Measurements from ENCODE around the gene GALNT2.
A peak's percentile ranks its signal among the peaks of the same experiment; 100 is the strongest.

GALNT2 gene

DNA sequence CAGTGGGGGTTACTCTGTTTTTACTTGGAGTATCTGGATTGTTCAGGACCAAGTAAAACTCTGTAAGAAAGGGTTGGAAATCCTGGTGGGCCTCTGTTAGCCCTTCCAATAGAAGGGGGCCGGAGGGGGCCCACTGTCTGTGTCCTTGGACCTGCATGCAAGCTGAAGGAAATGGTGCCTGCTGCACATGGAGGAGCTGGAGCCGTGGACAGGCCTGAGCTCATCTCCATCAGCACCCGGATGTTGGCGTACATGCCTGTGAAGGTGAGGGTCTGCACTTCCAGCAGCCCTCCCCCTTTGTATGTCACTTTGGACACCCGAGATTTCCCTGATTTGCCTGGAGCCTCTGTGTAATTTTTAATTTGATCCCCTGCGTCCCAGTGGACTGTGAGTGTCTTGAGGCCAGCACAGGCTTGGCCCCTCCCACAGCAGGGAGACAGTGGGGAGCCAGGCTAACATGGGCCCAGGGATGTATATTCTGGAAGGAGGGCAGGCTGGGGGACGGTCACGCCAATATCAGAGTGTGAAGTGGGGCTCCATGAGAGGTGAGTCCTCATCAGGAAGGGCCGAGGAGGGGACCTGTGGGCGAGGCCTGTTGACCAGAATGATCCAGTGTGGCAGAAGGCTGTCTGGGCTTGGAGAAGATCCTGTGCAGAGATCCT is 16.8 kb downstream of the GALNT2 start:
- intact Hi-C loops (cut with DNase I), result no loop called here
- no peak for DNase-seq

GRCh38 chr1:230084408-230085177 is 17.6 kb downstream of the GALNT2 start:
- DNase-seq, result peak in 9 of 42 donors; percentile 15 to 70 (median 49)
- intact Hi-C loops (cut with DNase I), result no loop called here

- intact Hi-C loops (cut with DNase I), result no loop called here
- no peak for DNase-seq
Observed at GRCh38 chr1:230085178-230085515, 18.1 kb downstream of the GALNT2 start.

DNA sequence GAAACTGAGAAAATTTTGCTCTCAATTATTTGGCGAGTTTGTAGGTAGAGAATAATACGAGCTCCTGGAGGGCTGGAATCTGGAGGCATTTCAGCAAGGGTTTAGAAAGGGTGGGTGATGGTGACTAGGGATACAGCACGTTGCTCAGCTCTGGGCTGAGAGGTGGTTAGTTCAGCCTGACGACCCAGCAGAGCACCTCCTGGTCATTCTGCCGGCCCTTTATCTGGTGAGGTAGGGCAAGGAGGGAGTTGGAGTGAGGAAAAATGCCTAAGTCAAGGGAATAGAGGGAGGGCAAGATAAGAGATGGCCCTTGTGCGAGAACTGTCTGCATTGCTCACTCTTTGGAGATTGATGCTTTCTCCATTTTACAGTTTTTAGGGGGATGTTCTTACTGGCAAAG is 19.1 kb downstream of the GALNT2 start:
- intact Hi-C loops (cut with DNase I), result no loop called here
- no peak for DNase-seq

DNA sequence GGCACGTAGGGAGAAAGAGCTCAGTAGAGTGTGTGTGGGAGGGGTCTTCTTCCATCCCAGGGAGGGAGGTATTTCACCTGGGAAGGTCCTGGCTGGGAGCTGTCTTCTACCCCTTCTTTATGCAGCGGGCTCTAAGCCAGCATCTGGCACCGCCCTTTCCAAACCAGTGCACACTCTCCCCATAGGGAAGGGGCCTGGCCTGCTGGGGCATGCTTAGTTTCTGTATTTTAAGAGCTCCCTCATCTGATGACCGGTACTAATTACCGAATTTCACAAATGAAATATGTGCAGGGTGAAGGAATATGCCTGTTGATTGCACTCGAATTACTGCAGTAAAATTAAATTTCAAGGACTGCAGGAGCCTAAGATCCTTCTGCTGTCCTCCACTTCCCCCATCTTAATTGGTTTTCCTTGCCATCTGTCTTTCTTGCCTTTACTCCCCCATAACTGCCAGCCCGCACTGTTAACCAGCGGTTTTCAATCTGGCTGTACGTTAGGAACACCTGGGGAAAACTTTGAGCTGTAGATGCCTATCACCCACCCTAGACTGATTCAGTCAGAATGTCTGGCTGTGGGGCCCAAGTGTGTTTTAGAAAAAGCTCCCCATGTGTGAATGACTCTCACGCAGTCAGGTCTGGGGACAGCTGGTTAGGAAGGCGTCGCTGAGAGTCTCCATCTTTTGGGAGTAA is 20.1 kb downstream of the GALNT2 start:
- intact Hi-C loops (cut with DNase I), result no loop called here
- no peak for DNase-seq

DNA sequence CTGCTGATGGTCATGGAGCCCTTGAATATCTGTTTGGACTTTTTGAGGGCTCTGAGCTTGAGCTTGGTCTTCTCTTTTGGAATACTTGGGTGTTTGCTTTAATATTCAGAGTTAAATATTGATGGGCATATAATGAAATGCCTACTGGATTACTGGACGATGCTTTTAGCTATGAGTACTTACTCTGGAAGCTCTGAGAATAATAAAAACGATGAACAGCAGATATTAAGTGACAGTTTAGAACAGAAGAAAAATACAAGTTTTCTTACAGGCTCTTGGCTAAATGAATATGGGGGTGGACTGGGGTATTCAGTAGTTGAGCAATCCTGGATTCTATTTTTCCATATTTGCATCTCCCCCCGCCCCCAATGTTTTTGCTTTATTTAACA is 20.7 kb downstream of the GALNT2 start:
- no peak for DNase-seq
- intact Hi-C loops (cut with DNase I), result no loop called here

- no peak for DNase-seq
- intact Hi-C loops (cut with DNase I), result no loop called here
Observed at GRCh38 chr1:230090194-230090711, 23.2 kb downstream of the GALNT2 start.

- no peak for DNase-seq
- intact Hi-C loops (cut with DNase I), result no loop called here
Observed at GRCh38 chr1:230091473-230092231, 24.6 kb downstream of the GALNT2 start.

DNA sequence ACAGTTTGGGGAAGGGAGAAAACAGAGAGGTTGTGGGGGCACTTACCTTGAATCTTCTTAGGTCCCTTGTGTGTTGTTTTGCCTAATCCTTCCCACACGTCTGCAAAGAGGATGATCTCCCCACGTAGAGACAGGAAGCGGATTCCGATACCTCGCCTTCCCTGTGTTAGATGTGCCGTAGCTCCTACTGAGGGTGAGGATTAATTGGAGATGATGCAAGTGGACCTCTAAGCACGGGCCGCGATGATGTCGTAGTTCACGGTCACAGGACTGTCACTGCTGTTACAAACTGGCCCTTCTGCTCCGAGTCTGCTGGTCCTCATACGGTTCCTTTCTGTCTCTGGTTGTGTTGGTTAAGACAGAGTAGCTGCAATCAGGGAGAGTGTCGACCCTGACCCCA is 27.7 kb downstream of the GALNT2 start:
- intact Hi-C loops (cut with DNase I), result no loop called here
- no peak for DNase-seq

- intact Hi-C loops (cut with DNase I), result no loop called here
- DNase-seq, result no peak
Observed at GRCh38 chr1:230095938-230096337, 28.9 kb downstream of the GALNT2 start.

GRCh38 chr1:230097370-230097769 is 30.3 kb downstream of the GALNT2 start:
- no peak for DNase-seq
- intact Hi-C loops (cut with DNase I), result no loop called here

DNA sequence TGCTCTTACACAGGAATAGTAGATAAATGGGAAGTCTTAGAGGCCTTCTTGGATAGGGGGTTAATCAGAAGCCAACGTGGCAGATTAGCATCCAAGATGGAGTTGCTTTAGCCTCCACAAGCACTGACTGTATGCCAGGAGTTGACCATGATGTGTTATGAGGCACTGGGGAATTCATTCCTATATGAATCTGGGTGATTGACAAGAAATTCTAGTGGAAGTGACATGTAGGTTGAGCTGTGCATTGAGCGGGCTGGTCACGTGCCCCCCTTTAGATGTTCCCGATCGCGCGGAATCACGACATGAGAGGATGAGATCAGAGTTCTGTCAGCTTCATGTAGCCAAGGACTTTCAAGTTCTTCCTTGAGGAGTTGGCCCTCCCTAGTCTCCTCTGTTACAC is 31.7 kb downstream of the GALNT2 start:
- intact Hi-C loops (cut with DNase I), result no loop called here
- no peak for DNase-seq

DNA sequence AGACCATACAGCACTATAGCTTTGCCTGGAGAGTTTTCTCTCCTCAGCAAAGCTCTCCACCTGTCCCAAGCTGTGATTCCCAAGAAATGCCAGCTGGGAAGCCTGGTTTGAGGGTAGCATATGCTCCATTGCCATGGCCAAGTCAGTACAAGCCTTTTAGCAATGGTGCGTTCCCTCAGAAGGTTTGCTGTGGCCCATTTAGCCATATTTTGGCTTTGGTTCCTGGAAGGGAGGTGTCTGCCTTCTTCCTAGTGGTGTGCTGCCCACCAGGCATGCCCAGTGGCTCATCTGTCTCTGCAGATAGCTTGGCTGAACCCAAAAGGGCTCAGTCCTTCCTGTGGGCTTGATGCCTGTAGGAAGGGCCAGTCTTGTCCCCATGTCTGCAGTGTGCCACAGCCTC is 32.4 kb downstream of the GALNT2 start:
- intact Hi-C loops (cut with DNase I), result no loop called here
- no peak for DNase-seq

DNA sequence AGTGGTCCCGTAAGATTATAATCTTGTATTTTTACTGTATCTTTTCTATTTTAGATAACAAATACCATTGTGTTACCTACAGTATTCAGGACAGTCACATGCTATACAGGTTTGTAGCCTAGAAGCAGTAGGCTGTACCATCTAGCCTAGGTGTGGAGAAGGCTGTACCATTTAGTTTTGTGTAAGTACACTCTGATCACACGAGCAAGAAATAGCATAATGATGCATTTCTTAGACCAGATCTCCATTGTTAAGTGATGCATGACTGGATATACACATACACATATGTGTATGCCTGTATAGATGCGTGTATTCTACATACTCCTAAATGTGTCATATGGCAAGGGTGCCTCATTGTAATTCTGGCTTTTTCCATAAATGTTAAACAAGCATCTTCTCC is 33.9 kb downstream of the GALNT2 start:
- DNase-seq, result no peak
- intact Hi-C loops (cut with DNase I), result no loop called here

DNA sequence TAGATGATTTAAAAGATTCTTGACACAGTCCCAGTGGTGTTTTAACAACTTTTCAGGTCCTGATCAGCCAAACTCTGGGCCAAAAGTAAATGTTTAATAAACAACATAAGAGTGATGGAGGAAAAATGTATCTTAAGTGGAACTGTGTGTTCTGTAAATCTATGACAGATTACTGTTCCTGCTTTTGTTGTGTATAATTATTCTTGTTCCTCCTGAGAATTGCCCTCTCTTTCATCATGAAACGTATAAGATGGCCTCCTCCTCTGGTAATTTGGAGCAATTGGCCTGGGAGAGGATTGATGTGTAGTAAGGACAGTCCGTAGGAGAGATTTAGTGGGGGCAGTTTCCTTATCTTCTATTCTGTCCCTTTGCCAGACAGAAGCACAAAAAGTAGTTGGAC is 34.5 kb downstream of the GALNT2 start:
- intact Hi-C loops (cut with DNase I), result no loop called here
- no peak for DNase-seq

DNA sequence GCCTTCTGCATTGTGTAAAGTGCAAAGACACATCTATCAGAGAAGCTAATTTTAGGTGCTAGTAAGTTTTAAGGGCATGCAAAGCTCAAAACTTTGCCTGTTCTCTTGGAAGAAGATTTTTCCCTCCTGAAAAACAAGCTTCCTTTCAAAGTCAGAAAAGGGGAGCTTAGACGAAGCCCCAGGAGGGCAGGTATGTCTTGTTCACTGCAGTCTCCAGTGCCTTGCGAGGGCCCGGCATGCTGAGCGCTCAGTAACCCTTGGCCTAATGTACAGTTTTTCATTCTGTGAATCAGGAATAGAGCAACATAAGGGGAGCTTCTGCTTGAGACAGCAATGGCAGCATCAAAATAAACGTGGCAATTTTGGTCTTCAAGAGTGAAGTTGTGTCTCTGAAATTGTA is 35.0 kb downstream of the GALNT2 start:
- intact Hi-C loops (cut with DNase I), result no loop called here
- no peak for DNase-seq

DNA sequence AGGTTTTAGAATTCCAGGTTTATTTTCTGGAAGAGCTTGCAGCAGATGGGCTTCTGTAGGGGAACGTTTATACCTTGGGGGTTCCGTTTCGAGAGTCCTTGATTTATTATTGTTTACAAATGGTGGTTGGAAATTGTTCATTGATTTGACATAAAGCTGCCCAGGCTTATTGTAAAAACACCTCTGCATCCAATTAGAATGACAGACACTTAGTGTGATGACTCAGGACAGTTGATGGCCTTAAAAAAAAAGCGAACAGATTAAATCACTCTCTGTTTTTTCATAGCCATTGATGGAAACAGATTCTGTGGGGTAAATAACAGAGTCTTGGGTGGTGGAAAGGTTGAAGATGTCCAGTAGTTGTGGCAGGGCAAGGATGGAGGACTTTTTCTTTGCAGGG is 35.4 kb downstream of the GALNT2 start:
- intact Hi-C loops (cut with DNase I), result no loop called here

GRCh38 chr1:230103306-230104173 is 36.5 kb downstream of the GALNT2 start:
- intact Hi-C loops (cut with DNase I), result no loop called here
- DNase-seq, result no peak

More for the DNA sequence above, 35.4 kb downstream of the GALNT2 start:
- DNase-seq, result no peak
